Mesenchymal stem cell (in vitro differentiated cells and primary cell): ENCODE results near the gene DPP6.
"Not testable (repeated sequence)": the region's sequence is repeated elsewhere in the genome, so short reads cannot be mapped to it uniquely, and the experiment has no call there.

ENCODE experiments used
- DNase-seq: peaks from one replicate; pipeline ENCODE4 v3.0.0-alpha.2; 2013
- H2AFZ ChIP-seq: one replicate; pipeline ENCODE4 v1.6.1; 2013; ENCODE audit warnings: low read depth, mild to moderate bottlenecking, control low read depth, inconsistent platforms, low read length, moderate library complexity
- H2AK5ac ChIP-seq: 2 replicates; pipeline ENCODE4 v1.6.1; 2013; ENCODE audit warnings: low read length, moderate library complexity, mild to moderate bottlenecking, inconsistent platforms; ENCODE audit not compliant: severe bottlenecking
- H2BK120ac ChIP-seq: one replicate; pipeline ENCODE4 v1.6.1; 2013; ENCODE audit warnings: low read depth, mild to moderate bottlenecking, inconsistent platforms, low read length, moderate library complexity
- H2BK12ac ChIP-seq, 2 experiments: one replicate each; pipeline ENCODE4 v1.6.1; 2013; ENCODE audit warnings: inconsistent platforms in 2 of 2, low read length in 2 of 2, mild to moderate bottlenecking in 2 of 2, moderate library complexity in 2 of 2, control low read depth in 1 of 2
- H2BK15ac ChIP-seq: one replicate; pipeline ENCODE4 v1.6.1; 2013; ENCODE audit warnings: mild to moderate bottlenecking, low read depth, inconsistent platforms; ENCODE audit not compliant: poor library complexity, severe bottlenecking
- H2BK5ac ChIP-seq: 2 replicates; pipeline ENCODE4 v1.6.1; 2013; ENCODE audit warnings: low read depth, mild to moderate bottlenecking, low read length, control low read depth, inconsistent platforms; ENCODE audit not compliant: poor library complexity, severe bottlenecking
- H3K14ac ChIP-seq, 2 experiments: one replicate each; pipeline ENCODE4 v1.6.1; 2013; ENCODE audit warnings: inconsistent platforms in 2 of 2, low read length in 2 of 2, control low read depth in 1 of 2, mild to moderate bottlenecking in 1 of 2, moderate library complexity in 1 of 2
- H3K18ac ChIP-seq, 2 experiments: one replicate each; pipeline ENCODE4 v1.6.1; 2013; ENCODE audit warnings: inconsistent platforms in 2 of 2, low read length in 2 of 2, control low read depth in 1 of 2, low read depth in 1 of 2, mild to moderate bottlenecking in 1 of 2
- H3K23ac ChIP-seq, 2 experiments: one replicate each; pipeline ENCODE4 v1.6.1; 2013; ENCODE audit warnings: inconsistent platforms in 2 of 2, low read length in 2 of 2, mild to moderate bottlenecking in 2 of 2, moderate library complexity in 2 of 2, control low read depth in 1 of 2
- H3K27ac ChIP-seq: 2 replicates; pipeline ENCODE4 v1.5.1; 2013; ENCODE audit warnings: mild to moderate bottlenecking, moderate library complexity, low read length, control low read depth, inconsistent platforms; ENCODE audit not compliant: poor library complexity, severe bottlenecking
- H3K27me3 ChIP-seq, 2 experiments: 2 replicates each; pipeline versions ENCODE4 v1.6.1 to v1.7.0; 2013; ENCODE audit warnings: low read length in 2 of 2, mild to moderate bottlenecking in 2 of 2, moderate library complexity in 2 of 2, control low read depth in 1 of 2, inconsistent platforms in 1 of 2; ENCODE audit not compliant: control insufficient read depth in 1 of 2, insufficient read depth in 1 of 2
- H3K36me3 ChIP-seq, 2 experiments: 2 replicates each; pipeline versions ENCODE4 v1.6.1 to v1.7.0; 2013; ENCODE audit warnings: low read length in 2 of 2, control low read depth in 1 of 2, inconsistent platforms in 1 of 2, low read depth in 1 of 2, mild to moderate bottlenecking in 1 of 2; ENCODE audit not compliant: insufficient read depth in 2 of 2, control insufficient read depth in 1 of 2
- H3K4ac ChIP-seq, 2 experiments: one replicate each; pipeline ENCODE4 v1.6.1; 2013; ENCODE audit warnings: inconsistent platforms in 2 of 2, low read length in 2 of 2, mild to moderate bottlenecking in 2 of 2, moderate library complexity in 2 of 2, control low read depth in 1 of 2, low read depth in 1 of 2
- H3K4me1 ChIP-seq: 2 replicates; pipeline ENCODE4 v1.6.1; 2013; ENCODE audit warnings: low read depth, low read length, control low read depth; ENCODE audit not compliant: control insufficient read depth, insufficient read depth
- H3K4me2 ChIP-seq: 2 replicates; pipeline ENCODE4 v1.6.1; 2013; ENCODE audit warnings: low read length, mild to moderate bottlenecking, inconsistent platforms; ENCODE audit not compliant: poor library complexity, severe bottlenecking
- H3K4me3 ChIP-seq, 2 experiments: 2 replicates each; pipeline versions ENCODE4 v1.5.1 to v1.7.0; 2013; ENCODE audit warnings: low read length in 2 of 2, mild to moderate bottlenecking in 2 of 2, control low read depth in 1 of 2, low read depth in 1 of 2; ENCODE audit not compliant: insufficient read depth in 1 of 2
- H3K79me1 ChIP-seq: replicated peaks from 2 replicates; pipeline ENCODE4 v1.6.1; 2013; ENCODE audit warnings: mild to moderate bottlenecking, control low read depth, low read length, inconsistent platforms; ENCODE audit not compliant: poor library complexity, severe bottlenecking
- H3K9ac ChIP-seq: 2 replicates; pipeline ENCODE4 v1.7.0; 2013; ENCODE audit warnings: mild to moderate bottlenecking, low read length, moderate library complexity
- H3K9me3 ChIP-seq: 2 replicates; pipeline ENCODE4 v1.7.0; 2013; ENCODE audit warnings: mild to moderate bottlenecking, low read length; ENCODE audit not compliant: control insufficient read depth
- H4K8ac ChIP-seq: one replicate; pipeline ENCODE4 v1.6.1; 2013; ENCODE audit warnings: inconsistent platforms, mild to moderate bottlenecking, low read length, moderate library complexity
- H4K91ac ChIP-seq: one replicate; pipeline ENCODE4 v1.6.1; 2013; ENCODE audit warnings: mild to moderate bottlenecking, low read length, inconsistent platforms
- WGBS: methylation state at CpG from one replicate; pipeline ENCODE4 v1.1.7; 2013; ENCODE audit warnings: mixed read lengths; 5-methylcytosine and 5-hydroxymethylcytosine counted together

Gene DPP6

GRCh38 chr7:154151306-154151705 lies 99.1 kb downstream of the DPP6 start:
- H2BK5ac ChIP-seq, H3K4me1 ChIP-seq, H3K27me3 ChIP-seq, H2AFZ ChIP-seq, H2BK12ac ChIP-seq, H3K9ac ChIP-seq, H3K18ac ChIP-seq, H3K79me1 ChIP-seq, H3K36me3 ChIP-seq, H4K91ac ChIP-seq, H2BK15ac ChIP-seq, DNase-seq, H4K8ac ChIP-seq, H3K9me3 ChIP-seq, H2AK5ac ChIP-seq, H2BK120ac ChIP-seq, H3K14ac ChIP-seq, H3K23ac ChIP-seq, H3K4me2 ChIP-seq, H3K27ac ChIP-seq, H3K4ac ChIP-seq, H3K4me3 ChIP-seq: not testable (repeated sequence)
- WGBS, result 83% methylated on average over 11 of the region's 11 CpGs

DNA sequence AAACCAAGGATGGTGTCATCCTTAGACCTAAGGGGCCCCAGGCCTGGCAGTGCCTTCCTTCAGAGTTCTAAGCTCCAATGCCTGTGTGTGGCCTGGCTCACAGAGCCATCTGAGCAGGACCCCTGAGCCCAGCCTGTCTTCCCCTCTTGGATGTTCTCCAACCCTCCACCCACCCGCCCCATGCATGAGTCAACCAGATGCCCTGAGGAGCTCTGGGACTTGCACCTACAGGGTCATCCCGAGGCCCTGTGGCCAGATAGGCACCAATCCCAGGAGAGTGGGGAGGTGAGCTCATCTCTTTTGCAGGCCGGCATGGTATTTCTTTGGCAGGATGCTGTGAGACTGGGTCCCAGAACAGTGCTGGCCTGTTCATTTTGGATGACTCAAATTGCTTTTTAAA lies 103.7 kb downstream of the DPP6 start:
- H2BK120ac ChIP-seq, H4K91ac ChIP-seq, H3K4me3 ChIP-seq, H3K36me3 ChIP-seq, H3K27ac ChIP-seq, H3K4ac ChIP-seq, H3K4me1 ChIP-seq, H2AFZ ChIP-seq, H3K79me1 ChIP-seq, H3K9me3 ChIP-seq, H3K18ac ChIP-seq, H2BK12ac ChIP-seq, H3K27me3 ChIP-seq, H3K23ac ChIP-seq, H3K14ac ChIP-seq, H2BK5ac ChIP-seq, H3K9ac ChIP-seq, H2AK5ac ChIP-seq, H4K8ac ChIP-seq, H2BK15ac ChIP-seq, DNase-seq, H3K4me2 ChIP-seq: not testable (repeated sequence)
- 100% methylated on average over 1 of the region's 3 CpGs for WGBS

DNA sequence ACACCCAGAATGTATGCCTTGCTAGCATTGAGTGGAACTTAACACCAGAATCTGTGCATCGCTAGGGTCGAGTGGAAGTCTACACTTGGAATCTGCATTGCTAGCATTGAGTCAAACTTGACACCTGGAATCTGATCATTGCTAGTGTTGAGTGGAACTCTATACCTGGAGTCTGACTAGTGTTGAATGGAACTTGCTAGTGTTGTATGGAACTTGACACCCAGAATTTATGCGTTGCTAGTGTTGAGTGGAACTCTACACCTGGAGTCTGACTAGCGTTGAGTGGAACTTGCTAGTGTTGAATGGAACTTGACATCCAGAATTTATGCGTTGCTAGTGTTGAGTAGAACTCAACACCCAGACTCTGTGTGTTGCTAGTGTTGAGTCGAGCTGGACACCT lies 110.7 kb downstream of the DPP6 start:
- H3K27me3 ChIP-seq, H3K36me3 ChIP-seq, DNase-seq, H3K4ac ChIP-seq, H4K91ac ChIP-seq, H2BK5ac ChIP-seq, H3K14ac ChIP-seq, H3K18ac ChIP-seq, H3K4me3 ChIP-seq, H3K79me1 ChIP-seq, H3K4me2 ChIP-seq, H2AK5ac ChIP-seq, H3K27ac ChIP-seq, H3K23ac ChIP-seq, H3K9ac ChIP-seq, H2BK120ac ChIP-seq, H2AFZ ChIP-seq, H3K9me3 ChIP-seq, H4K8ac ChIP-seq, H3K4me1 ChIP-seq, H2BK12ac ChIP-seq, H2BK15ac ChIP-seq: not testable (repeated sequence)
- WGBS, result 89% methylated on average over 2 of the region's 6 CpGs

- not testable (repeated sequence) for H3K14ac ChIP-seq, H3K18ac ChIP-seq, DNase-seq, H2AFZ ChIP-seq, H2AK5ac ChIP-seq, H3K36me3 ChIP-seq, H4K8ac ChIP-seq, H2BK15ac ChIP-seq, H3K27me3 ChIP-seq, H2BK12ac ChIP-seq, H3K4ac ChIP-seq, H3K23ac ChIP-seq, H3K9ac ChIP-seq, H3K9me3 ChIP-seq, H3K79me1 ChIP-seq, H2BK120ac ChIP-seq, H3K4me3 ChIP-seq, H3K27ac ChIP-seq, H3K4me1 ChIP-seq, H4K91ac ChIP-seq, H2BK5ac ChIP-seq, H3K4me2 ChIP-seq
- no CpG with 5 or more reads among the region's 3 CpGs for WGBS
These were observed 111.4 kb downstream of the DPP6 start for GRCh38 chr7:154163642-154164041.
